GM18508 (cell line): ENCODE results near the gene ABHD11.
"Not testable (repeated sequence)": the region's sequence is repeated elsewhere in the genome, so short reads cannot be mapped to it uniquely, and the experiment has no call there.

Experiments used
- ATAC-seq: cut with Tn5 transposase; IDR thresholded peaks from one replicate; pipeline ENCODE4 v1.9.1; 2021; ENCODE audit warnings: moderate number of reproducible peaks; ENCODE audit not compliant: insufficient read depth, unreplicated experiment

Gene ABHD11

GRCh38 chr7:73720443-73720842 is 18.2 kb downstream of the ABHD11 start:
- ATAC-seq, result not testable (repeated sequence)

DNA sequence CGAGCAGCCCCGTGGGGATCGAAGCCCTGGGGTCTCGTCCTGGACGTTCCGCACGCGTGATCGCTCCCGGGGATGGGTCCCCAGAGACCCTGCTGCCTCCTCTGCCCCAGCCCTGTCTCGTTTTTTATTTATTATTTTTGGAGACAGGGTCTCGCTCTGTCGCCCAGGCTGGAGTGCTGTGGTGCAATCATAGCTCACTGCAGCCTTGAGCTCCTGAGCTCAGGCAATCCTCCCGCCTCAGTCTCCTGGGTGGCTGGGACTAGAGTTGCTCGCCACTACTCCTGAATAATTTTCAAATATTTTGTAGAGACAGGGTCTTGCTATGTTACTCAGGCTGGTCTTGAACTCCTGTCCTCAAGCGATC is 18.8 kb downstream of the ABHD11 start:
- no peak for ATAC-seq

DNA sequence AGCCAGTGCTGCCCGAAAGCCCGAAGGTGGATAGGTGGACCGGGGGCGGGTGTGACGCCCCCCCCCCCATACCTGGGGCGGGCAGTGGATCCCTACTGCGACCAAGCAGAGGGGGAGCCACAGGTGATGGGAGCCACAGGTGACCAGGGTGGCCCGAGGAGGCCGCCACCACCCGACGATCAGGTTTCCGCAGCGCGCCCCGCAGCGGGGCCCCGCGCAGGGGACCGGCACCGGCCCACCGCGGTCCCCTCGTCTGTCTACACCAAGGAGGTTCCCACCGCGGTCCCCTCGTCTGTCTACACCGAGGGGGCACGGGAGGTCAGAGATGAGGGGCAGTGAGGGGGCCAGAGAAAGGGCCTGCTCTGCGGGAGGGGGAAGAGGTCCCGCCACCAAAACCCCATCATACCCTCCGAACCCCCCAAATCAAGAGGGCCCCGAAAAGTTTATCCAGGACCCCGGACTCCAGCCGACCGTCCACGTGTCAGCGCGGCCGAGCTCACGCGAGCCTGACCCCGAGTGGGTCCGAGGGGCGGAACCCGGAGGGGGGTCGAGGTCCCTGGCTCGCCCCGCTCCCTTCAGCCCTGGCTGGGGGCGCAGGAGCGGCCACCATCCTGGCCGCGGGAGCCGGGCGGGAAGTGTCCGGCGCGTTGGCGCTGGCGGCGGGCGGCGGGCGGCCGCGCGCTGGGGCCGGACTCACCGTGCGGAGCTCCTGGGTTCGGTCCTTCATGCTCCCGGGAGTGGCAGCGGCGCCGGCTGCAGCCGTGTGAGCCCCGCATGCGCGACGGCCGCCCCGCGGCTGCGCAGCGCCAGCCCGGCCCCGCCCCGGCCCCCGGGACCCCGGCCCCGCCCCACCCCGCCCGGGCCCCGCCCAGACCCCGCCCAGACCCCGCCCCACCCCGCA is 19.4 kb downstream of the ABHD11 start, which contains the start of gene STX1A:
STX1A (minus strand) TSS at position 765 of the 901 bp plus-strand sequence; CDS start at position 727, 38 bp downstream.
- no peak for ATAC-seq

- no peak for ATAC-seq
These were observed 20.1 kb downstream of the ABHD11 start for GRCh38 chr7:73718438-73718881.

GRCh38 chr7:73717991-73718405 is 20.6 kb downstream of the ABHD11 start:
- no peak for ATAC-seq

- no peak for ATAC-seq
These were observed 21.4 kb downstream of the ABHD11 start for GRCh38 chr7:73717025-73717807.

DNA sequence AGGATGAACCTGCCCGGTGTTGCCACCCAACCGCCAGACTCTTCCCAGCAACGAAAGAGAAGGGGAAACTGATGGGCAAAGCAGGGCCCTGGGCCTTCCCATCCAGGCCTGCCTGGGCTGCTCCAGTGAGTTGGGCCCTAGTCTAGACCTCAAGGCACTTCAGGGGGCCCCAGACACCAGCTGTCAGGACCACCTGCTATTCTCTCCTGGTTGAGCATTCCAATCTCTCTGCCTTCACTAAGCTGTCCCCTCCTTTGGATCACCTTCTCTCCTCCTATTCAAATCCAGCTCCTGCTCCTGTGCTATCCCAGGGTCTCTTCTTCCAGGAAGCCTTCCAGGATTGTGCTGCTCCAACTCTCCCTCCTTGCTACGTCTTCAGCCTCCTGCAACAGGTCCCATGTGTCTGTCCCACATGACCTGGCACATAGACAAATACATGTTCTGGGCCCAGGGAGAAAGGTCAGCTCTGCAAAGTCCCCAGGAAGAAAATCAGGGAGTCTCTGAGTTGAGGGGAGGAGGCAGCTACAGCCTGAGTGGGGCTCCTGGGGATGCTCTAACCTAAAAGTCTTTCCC is 22.2 kb downstream of the ABHD11 start:
- ATAC-seq, result no peak

DNA sequence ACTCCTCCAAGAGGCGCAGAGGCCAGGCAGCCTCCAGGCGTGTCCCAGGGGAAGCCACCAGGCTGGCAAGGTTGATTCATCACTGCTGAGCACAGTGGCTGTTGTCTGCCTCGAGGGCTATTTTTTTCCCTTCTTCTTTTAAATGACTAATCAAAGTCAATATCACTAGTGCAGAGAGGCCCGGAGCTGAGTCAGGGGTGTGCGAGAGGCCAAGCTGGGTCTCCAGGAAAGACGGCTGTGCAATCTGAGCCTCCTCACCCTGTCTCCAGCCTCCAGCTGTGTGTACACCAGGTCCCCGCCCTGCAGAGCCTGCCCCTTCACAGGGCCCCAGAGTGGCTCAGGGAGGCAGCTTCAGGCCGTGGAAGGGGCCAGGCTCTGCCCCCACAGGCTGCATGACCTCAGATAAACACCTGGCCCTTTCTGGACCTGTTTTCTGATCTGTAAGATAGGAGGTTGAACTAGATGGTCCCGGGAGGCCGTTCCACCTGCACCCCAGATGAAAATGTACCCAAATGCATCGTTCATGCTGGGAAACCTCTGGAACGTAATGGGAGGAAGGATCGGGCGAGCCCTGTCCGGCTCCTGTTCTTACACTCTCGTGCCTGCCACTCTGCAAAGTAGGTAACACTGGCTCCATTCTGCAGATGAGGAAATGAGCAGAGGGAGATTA is 22.8 kb downstream of the ABHD11 start:
- no peak for ATAC-seq

DNA sequence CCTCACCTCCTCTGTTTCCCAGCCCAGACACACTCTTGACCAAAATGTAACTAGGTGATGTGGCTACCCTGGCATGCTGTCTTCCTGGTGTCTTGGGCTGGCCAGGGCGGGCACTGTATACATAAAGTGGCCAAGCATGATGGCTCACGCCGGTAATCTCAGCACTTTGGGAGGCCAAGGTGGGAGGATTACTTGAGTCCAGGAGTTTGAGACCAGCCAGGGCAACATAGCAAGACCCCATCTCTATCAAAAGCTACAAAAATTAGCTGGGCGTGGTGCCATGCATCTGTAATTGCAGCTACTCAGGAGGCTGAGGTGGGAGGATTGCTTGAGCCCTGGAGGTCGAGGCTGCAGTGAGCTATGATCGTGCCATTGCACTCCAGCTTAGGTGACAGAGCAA is 25.3 kb downstream of the ABHD11 start:
- ATAC-seq, result not testable (repeated sequence)

DNA sequence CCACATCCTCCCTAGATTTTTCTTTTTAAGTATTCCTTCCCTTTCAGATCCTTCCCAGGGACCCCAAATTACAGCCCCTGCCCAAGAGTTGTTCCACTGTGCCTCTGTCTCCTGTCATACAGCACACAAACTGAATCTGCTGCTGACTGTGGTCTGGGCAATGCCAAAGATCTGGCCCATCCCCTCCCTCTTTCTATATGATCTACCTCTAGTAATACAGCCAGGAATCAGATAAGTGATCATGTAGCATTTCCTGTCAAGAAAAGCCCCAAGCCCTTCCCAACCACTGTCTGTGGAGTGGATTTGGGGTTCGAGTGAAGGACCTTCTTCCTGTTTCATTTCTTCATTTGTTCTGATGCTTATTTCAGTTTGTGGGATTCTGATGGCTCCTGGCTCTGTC is 25.8 kb downstream of the ABHD11 start:
- no peak for ATAC-seq

- ATAC-seq, result no peak
These were observed 29.5 kb downstream of the ABHD11 start for GRCh38 chr7:73708961-73709549.

DNA sequence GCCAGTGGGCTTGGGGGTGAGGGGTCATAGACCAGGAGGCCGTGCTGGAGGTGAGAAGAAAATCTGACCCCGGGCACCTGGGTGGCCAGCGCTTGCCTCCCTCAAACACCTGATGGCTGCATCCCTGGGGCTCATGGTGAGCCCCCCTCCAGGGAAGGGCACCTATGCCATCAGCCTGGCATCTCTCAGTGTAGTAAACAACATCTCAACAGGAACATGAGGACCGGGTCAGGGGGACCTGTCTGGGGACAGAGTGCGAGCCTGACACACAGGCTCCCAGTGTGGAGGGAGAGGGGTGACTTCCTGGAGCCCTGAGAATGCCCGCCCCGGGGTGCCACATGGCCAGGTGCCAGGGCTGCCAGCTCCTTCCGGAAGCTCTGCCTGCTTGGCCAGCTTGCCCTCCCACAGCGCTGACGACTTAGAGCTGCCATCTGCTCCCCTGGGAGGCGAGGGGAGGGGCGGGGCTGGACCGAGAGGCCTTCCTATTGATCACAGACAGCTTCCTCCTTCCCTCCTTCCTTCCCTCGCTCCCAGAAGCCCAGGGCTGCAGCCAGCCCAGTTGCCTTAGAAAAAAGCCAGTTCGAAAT is 31.5 kb downstream of the ABHD11 start:
- ATAC-seq, result no peak

DNA sequence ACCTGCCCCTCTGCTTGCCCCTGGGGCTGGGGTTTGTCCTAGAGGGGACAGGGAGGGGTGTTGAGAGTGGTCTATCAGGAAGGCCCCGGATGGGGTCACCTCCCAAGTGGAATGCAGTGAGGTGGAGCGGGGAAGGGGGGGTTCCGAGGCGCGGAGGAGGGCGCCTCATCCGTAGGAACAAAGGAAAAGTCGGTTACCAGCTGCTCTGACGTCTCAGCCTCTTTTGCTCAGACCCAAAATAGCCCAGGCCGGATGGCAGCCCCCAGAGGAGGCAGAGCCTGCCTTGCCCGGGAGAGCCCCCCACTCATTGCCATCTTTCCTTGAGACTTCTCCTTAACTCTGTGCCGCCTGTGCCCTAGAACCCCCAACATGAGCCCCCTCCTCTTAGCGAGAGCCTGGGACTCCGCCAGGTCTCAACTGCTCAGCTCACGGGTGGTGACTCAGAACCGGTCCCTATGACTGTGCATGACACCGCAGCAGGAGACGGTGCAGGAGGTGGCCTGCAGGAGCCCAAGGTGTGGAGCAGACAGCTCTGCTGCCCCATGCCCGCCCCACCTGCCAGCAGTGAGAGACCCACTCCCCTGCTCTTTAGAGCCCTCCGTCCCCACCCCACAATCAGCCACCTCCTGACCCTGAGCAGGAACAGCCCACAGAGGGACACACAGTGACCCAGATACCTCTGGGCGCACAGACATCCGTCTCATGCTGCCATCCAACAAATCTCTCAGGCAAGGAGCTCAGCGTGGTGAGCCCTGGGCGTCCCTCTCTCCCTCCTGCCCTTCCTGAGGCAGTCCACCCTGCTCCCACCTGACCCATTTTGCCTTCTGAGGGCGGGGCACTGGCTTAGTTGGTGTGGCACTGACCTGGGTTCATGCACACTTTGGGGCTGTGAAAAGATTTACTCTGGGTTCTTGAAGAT is 32.2 kb downstream of the ABHD11 start:
- no peak for ATAC-seq

DNA sequence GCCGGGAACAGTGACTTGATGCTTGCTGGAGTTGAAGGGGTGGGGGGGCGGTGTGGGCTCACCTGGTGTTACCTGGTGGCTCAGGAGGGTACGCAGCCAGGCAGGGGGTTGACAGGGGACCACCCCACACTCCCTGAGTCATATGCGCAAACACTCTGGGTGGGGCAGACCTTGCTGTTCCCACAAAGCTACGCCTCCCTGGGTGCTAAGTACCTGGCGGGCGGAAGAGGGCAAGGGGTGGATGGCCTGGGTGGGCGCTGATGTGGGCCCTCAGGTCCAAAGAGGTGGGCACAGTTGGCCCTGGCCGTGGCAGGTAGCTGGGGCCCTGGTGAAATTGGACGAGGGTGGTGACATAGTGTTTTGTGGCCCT is 33.1 kb downstream of the ABHD11 start:
- no peak for ATAC-seq

GRCh38 chr7:73704640-73705550 is 33.7 kb downstream of the ABHD11 start:
- no peak for ATAC-seq

- no peak for ATAC-seq
These were observed 34.6 kb downstream of the ABHD11 start for GRCh38 chr7:73703757-73704639.

GRCh38 chr7:73703225-73703624 is 35.4 kb downstream of the ABHD11 start:
- no peak for ATAC-seq
